ENCODE data around the gene LIMK1. TPM values are rescaled to one million over a fixed set of nuclear protein-coding genes. Genes with fewer than 3 reads are reported as not detected.
"Not testable (repeated sequence)": the region's sequence is repeated elsewhere in the genome, so short reads cannot be mapped to it uniquely, and the experiment has no call there.

Gene LIMK1
- total and polyA plus RNA-seq, 3 donors from 2014 or later, result 38.6 to 54.8 (median 42.4) TPM

- intact Hi-C loops (cut with DNase I; ENCODE audit: low total_unique reads), result no loop called here
- Histone ChIP-seq H3K9me3 (no peaks in the 10 kb centered on the region), H3K4me1 (no peaks in the 10 kb centered on the region), H3K36me3 (ENCODE audit: low read depth, missing control alignments) (no peaks in the 10 kb centered on the region), H3K4me3 (no peak overlapping the region), H3K27me3 (no peaks in the 10 kb centered on the region), H3K27ac (no peak overlapping the region)
- 92 to 99% methylated on average over 4 of the region's 4 CpGs for WGBS, 2 donors
- no peak for TF ChIP-seq POLR2A (IDR thresholded peaks at IDR 0.05)
- TF ChIP-seq, protein P1, sequence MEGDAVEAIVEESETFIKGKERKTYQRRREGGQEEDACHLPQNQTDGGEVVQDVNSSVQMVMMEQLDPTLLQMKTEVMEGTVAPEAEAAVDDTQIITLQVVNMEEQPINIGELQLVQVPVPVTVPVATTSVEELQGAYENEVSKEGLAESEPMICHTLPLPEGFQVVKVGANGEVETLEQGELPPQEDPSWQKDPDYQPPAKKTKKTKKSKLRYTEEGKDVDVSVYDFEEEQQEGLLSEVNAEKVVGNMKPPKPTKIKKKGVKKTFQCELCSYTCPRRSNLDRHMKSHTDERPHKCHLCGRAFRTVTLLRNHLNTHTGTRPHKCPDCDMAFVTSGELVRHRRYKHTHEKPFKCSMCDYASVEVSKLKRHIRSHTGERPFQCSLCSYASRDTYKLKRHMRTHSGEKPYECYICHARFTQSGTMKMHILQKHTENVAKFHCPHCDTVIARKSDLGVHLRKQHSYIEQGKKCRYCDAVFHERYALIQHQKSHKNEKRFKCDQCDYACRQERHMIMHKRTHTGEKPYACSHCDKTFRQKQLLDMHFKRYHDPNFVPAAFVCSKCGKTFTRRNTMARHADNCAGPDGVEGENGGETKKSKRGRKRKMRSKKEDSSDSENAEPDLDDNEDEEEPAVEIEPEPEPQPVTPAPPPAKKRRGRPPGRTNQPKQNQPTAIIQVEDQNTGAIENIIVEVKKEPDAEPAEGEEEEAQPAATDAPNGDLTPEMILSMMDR (IDR thresholded peaks at IDR 0.05), result no peak
- DNase-seq, result no peak
Observed at GRCh38 chr7:74119831-74120230, 36.2 kb downstream of the LIMK1 start.

DNA sequence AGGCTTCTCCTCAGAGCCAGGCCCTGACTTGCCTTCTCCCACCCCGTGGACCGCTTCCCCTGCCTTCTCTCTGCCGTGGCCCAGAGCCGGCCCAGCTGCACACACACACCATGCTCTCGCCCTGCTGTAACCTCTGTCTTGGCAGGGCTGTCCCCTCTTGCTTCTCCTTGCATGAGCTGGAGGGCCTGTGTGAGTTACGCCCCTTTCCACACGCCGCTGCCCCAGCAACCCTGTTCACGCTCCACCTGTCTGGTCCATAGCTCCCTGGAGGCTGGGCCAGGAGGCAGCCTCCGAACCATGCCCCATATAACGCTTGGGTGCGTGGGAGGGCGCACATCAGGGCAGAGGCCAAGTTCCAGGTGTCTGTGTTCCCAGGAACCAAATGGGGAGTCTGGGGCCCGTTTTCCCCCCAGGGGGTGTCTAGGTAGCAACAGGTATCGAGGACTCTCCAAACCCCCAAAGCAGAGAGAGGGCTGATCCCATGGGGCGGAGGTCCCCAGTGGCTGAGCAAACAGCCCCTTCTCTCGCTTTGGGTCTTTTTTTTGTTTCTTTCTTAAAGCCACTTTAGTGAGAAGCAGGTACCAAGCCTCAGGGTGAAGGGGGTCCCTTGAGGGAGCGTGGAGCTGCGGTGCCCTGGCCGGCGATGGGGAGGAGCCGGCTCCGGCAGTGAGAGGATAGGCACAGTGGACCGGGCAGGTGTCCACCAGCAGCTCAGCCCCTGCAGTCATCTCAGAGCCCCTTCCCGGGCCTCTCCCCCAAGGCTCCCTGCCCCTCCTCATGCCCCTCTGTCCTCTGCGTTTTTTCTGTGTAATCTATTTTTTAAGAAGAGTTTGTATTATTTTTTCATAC is 38.0 kb downstream of the LIMK1 start:
- H3K4me3 ChIP-seq, result no peak overlapping the region
- peak; percentile 36 for DNase-seq
- intact Hi-C loops (cut with DNase I; ENCODE audit: low total_unique reads), result no loop called here
- no peaks in the 10 kb centered on the region for H3K9me3 ChIP-seq
- H3K4me1 ChIP-seq, result no peaks in the 10 kb centered on the region
- H3K27me3 ChIP-seq, result no peaks in the 10 kb centered on the region
- WGBS, 2 donors, result 75 to 78% methylated on average over 24 to 26 of the region's 26 CpGs
- H3K27ac ChIP-seq, result no peak overlapping the region
- TF ChIP-seq, protein P1 (IDR thresholded peaks at IDR 0.05), result no peak
- TF ChIP-seq POLR2A (IDR thresholded peaks at IDR 0.05), result no peak
- no peaks in the 10 kb centered on the region for H3K36me3 ChIP-seq (ENCODE audit: low read depth, missing control alignments)

- WGBS, 2 donors, result 89 to 95% methylated on average over 7 of the region's 7 CpGs
- H3K4me3 ChIP-seq; H3K27ac ChIP-seq; H3K36me3 ChIP-seq (ENCODE audit: low read depth, missing control alignments); DNase-seq; intact Hi-C loops (cut with DNase I; ENCODE audit: low total_unique reads); H3K27me3 ChIP-seq; H3K9me3 ChIP-seq; H3K4me1 ChIP-seq: not testable (repeated sequence)
Observed at GRCh38 chr7:74123892-74124291, 40.3 kb downstream of the LIMK1 start.

DNA sequence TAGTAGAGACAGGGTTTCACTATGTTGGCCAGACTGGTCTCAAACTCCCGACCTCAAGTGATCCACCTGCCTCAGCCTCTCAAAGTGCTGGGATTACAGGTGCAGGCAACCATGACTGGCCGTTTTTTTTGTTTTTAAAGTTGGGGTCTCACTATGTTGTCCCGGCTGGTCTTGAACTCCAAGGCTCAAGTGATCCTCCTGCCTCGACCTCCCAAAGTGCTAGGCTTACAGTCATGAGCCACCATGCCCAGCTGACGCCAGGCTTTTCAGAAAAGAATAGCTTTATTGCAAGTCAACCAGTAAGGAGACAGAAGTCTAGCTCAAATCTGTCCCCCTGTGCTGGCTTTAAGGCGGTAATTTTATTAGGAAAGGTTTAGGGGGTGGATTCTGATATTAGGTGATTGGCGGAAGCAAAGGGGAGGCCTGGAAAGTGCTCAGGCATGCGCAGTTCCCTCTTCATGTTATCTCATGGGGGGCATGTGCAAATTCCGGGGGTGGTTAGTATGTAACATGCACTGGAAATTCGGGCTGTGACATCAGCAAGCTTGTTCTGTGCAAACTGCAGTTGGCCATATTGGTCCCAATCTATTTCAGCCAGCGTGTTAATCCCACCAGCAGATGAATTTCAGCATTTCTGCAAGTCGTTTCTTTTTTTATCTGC is 42.7 kb downstream of the LIMK1 start:
- Histone ChIP-seq H3K4me3 (no peak overlapping the region), H3K4me1 (no peaks in the 10 kb centered on the region), H3K36me3 (ENCODE audit: low read depth, missing control alignments) (no peaks in the 10 kb centered on the region), H3K9me3 (no peaks in the 10 kb centered on the region), H3K27ac (no peak overlapping the region), H3K27me3 (no peaks in the 10 kb centered on the region)
- WGBS, 2 donors, result 78 to 80% methylated on average over 12 of the region's 12 CpGs
- TF ChIP-seq POLR2A (IDR thresholded peaks at IDR 0.05), result no peak
- no peak for DNase-seq
- intact Hi-C loops (cut with DNase I; ENCODE audit: low total_unique reads), result no loop called here

GRCh38 chr7:74129887-74130286 is 46.3 kb downstream of the LIMK1 start:
- Histone ChIP-seq H3K4me3 (no peak overlapping the region), H3K4me1 (no peaks in the 10 kb centered on the region), H3K27ac (no peak overlapping the region), H3K9me3 (no peaks in the 10 kb centered on the region), H3K27me3 (no peaks in the 10 kb centered on the region), H3K36me3 (ENCODE audit: low read depth, missing control alignments) (no peaks in the 10 kb centered on the region)
- WGBS, 2 donors, result 56 to 74% methylated on average over 2 of the region's 2 CpGs
- intact Hi-C loops (cut with DNase I; ENCODE audit: low total_unique reads), result no loop called here
- DNase-seq, result no peak
- TF ChIP-seq, protein P1 (IDR thresholded peaks at IDR 0.05), result no peak
- no peak for TF ChIP-seq POLR2A (IDR thresholded peaks at IDR 0.05)

All from testis (tissue), 3 donors.